IMR-90 (cell line): ENCODE data around the gene PPM1J. TPM values are rescaled to one million over a fixed set of nuclear protein-coding genes. Genes with fewer than 3 reads are reported as not detected.

Experiments
- ATAC-seq: fragments of 200-7000 bp; cut with Tn5 transposase; 2 replicates; pipeline ENCODE4 v1.9.1; 2020; ENCODE audit warnings: low read depth, mild to moderate bottlenecking, moderate library complexity
- BruUV-seq: library from RNA; stranded (reverse); fragments of 400-500 nt; replicated peaks from 2 replicates; lab custom pipeline; 2021; lab: Mats Ljungman, UMichigan
- CTCF ChIA-PET: fragments of 300-600 bp; formaldehyde crosslinking; extraction: SDS; loops from one replicate; lab custom pipeline; 2021; ENCODE audit warnings: antibody characterized with exemption; lab: Yijun Ruan, JAX
- POLR2A ChIA-PET: fragments of 300-600 bp; sonication (Branson Sonifier 250); formaldehyde crosslinking; loops from one replicate; lab custom pipeline; 2022; ENCODE audit warnings: antibody characterized with exemption; ENCODE audit not compliant: unreplicated experiment; lab: Charles Lee
- DNase-seq: peaks from one replicate; pipeline ENCODE4 v3.0.0; 2013
- H2AFZ ChIP-seq: replicated peaks from 2 replicates; pipeline ENCODE3; 2013; ENCODE audit warnings: low read length, mild to moderate bottlenecking; ENCODE audit not compliant: poor library complexity
- H2AK5ac ChIP-seq: 2 replicates; pipeline ENCODE4 v1.6.1; 2013; ENCODE audit warnings: low read depth, low read length, inconsistent platforms
- H2AK9ac ChIP-seq: replicated peaks from 2 replicates; pipeline ENCODE3; 2013; ENCODE audit warnings: mild to moderate bottlenecking, low read depth, low read length, moderate library complexity; ENCODE audit not compliant: poor library complexity
- H2BK120ac ChIP-seq: 2 replicates; pipeline ENCODE4 v1.6.1; 2013; ENCODE audit warnings: low read depth, low read length, inconsistent platforms
- H2BK15ac ChIP-seq: 3 replicates; pipeline ENCODE4 v1.6.1; 2013; ENCODE audit warnings: low read depth, low read length, inconsistent platforms
- H2BK20ac ChIP-seq: 2 replicates; pipeline ENCODE4 v1.6.1; 2013; ENCODE audit warnings: low read depth, mild to moderate bottlenecking, inconsistent platforms, low read length, moderate library complexity
- H2BK5ac ChIP-seq: 2 replicates; pipeline ENCODE4 v1.6.1; 2013; ENCODE audit warnings: mild to moderate bottlenecking, low read depth, low read length, inconsistent platforms; ENCODE audit not compliant: poor library complexity, severe bottlenecking
- H3K14ac ChIP-seq: replicated peaks from 2 replicates; pipeline ENCODE4 v1.6.1; 2013; ENCODE audit warnings: low read depth, low read length, inconsistent platforms
- H3K18ac ChIP-seq: 2 replicates; pipeline ENCODE4 v1.6.1; 2013; ENCODE audit warnings: low read depth, low read length, control low read depth
- H3K23ac ChIP-seq: 2 replicates; pipeline ENCODE4 v1.6.1; 2013; ENCODE audit warnings: low read depth, low read length, inconsistent platforms
- H3K27ac ChIP-seq: 2 replicates; pipeline ENCODE4 v1.5.1; 2013; ENCODE audit warnings: mild to moderate bottlenecking, control low read depth, low read length; ENCODE audit not compliant: insufficient read depth
- H3K27me3 ChIP-seq: 2 replicates; pipeline ENCODE4 v1.6.1; 2013; ENCODE audit warnings: low read length; ENCODE audit not compliant: control insufficient read depth, insufficient read depth
- H3K36me3 ChIP-seq: 2 replicates; pipeline ENCODE4 v1.6.1; 2013; ENCODE audit warnings: low read length, mixed read lengths; ENCODE audit not compliant: control insufficient read depth, insufficient read depth
- H3K4ac ChIP-seq: 2 replicates; pipeline ENCODE4 v1.6.1; 2013; ENCODE audit warnings: low read depth, low read length, inconsistent platforms
- H3K4me1 ChIP-seq: 2 replicates; pipeline ENCODE4 v1.6.1; 2013; ENCODE audit warnings: low read length, mixed read lengths; ENCODE audit not compliant: control insufficient read depth, insufficient read depth
- H3K4me2 ChIP-seq: 2 replicates; pipeline ENCODE4 v1.6.1; 2013; ENCODE audit warnings: low read depth, mild to moderate bottlenecking, control low read depth, low read length, moderate library complexity
- H3K4me3 ChIP-seq: 2 replicates; pipeline ENCODE4 v1.5.1; 2013; ENCODE audit warnings: low read depth, mild to moderate bottlenecking, control low read depth, low read length, moderate library complexity; ENCODE audit not compliant: insufficient read depth
- H3K56ac ChIP-seq: 2 replicates; pipeline ENCODE4 v1.6.1; 2013; ENCODE audit warnings: low read length, inconsistent platforms; ENCODE audit not compliant: insufficient read depth; ENCODE audit errors: extremely low read depth
- H3K79me1 ChIP-seq, 2 experiments: 2 replicates each; pipeline ENCODE4 v1.6.1; 2013; ENCODE audit warnings: low read length in 2 of 2, inconsistent platforms in 1 of 2, low read depth in 1 of 2
- H3K9ac ChIP-seq: 2 replicates; pipeline ENCODE4 v1.6.1; 2013; ENCODE audit warnings: low read depth, low read length, control low read depth
- H3K9me1 ChIP-seq: 2 replicates; pipeline ENCODE4 v1.6.1; 2013; ENCODE audit warnings: low read length, inconsistent platforms; ENCODE audit not compliant: insufficient read depth
- H3K9me3 ChIP-seq: 2 replicates; pipeline ENCODE4 v1.6.1; 2013; ENCODE audit warnings: low read length; ENCODE audit not compliant: control insufficient read depth, insufficient read depth
- H4K20me1 ChIP-seq: 2 replicates; pipeline ENCODE4 v1.6.1; 2013; ENCODE audit warnings: low read length, inconsistent platforms; ENCODE audit not compliant: insufficient read depth
- H4K5ac ChIP-seq: 2 replicates; pipeline ENCODE4 v1.6.1; 2013; ENCODE audit warnings: mild to moderate bottlenecking, low read depth, low read length, control low read depth
- H4K8ac ChIP-seq, 2 experiments: 2 replicates each; pipeline ENCODE4 v1.6.1; 2013; ENCODE audit warnings: low read depth in 2 of 2, low read length in 2 of 2, control low read depth in 1 of 2, inconsistent platforms in 1 of 2
- H4K91ac ChIP-seq: 2 replicates; pipeline ENCODE4 v1.6.1; 2013; ENCODE audit warnings: low read depth, low read length, inconsistent platforms; ENCODE audit not compliant: insufficient read depth
- CEBPB ChIP-seq: IDR thresholded peaks from 2 replicates; pipeline ENCODE4 v1.6.1; 2012; ENCODE audit warnings: low read depth, low read length, improper control_type of control experiment
- CHD1 ChIP-seq: IDR thresholded peaks from 2 replicates; pipeline ENCODE4 v1.6.1; 2012; ENCODE audit warnings: low read depth, low read length, improper control_type of control experiment
- FOS ChIP-seq: fragments of 150-350 bp; IDR thresholded peaks from 2 replicates; pipeline ENCODE4 v1.6.1; 2016; ENCODE audit warnings: low read depth, low read length
- MAFK ChIP-seq: IDR thresholded peaks from 2 replicates; pipeline ENCODE4 v1.6.1; 2012; ENCODE audit warnings: low read depth, low read length, improper control_type of control experiment
- MXI1 ChIP-seq: IDR thresholded peaks from 2 replicates; pipeline ENCODE4 v1.6.1; 2012; ENCODE audit warnings: low read depth, mild to moderate bottlenecking, low read length, moderate library complexity, borderline replicate concordance
- RCOR1 ChIP-seq: IDR thresholded peaks from 2 replicates; pipeline ENCODE4 v1.6.1; 2012; ENCODE audit warnings: mild to moderate bottlenecking, low read length, improper control_type of control experiment; ENCODE audit not compliant: insufficient replicate concordance
- WGBS, 2 experiments: methylation state at CpG; one replicate each; pipeline versions ENCODE4 v1.1.5 to v1.1.7; 2013; ENCODE audit warnings: missing lambda C conversion rate in 2 of 2; ENCODE audit not compliant: insufficient read length in 1 of 2; ENCODE audit errors: extremely low coverage in 2 of 2; 5-methylcytosine and 5-hydroxymethylcytosine counted together
- dilution Hi-C: fragments of 300-500 bp; cut with HindIII; formaldehyde crosslinking; loops from one replicate; pipeline ENCODE4 v1.14.3; 2018; ENCODE audit warnings: low sequenced_read_pairs; ENCODE audit not compliant: unreplicated experiment
- in situ Hi-C: fragments of 300-500 bp; cut with MboI; formaldehyde crosslinking; loops from 3 replicates; pipeline ENCODE4 v1.14.3; 2019; ENCODE audit warnings: low sequenced_read_pairs, inconsistent platforms, mixed read lengths
- intact Hi-C: fragments of 100-400 bp; cut with micrococcal nuclease; formaldehyde crosslinking; loops from 2 replicates; pipeline ENCODE4 v1.10.0; 2022
- polyA plus RNA-seq, 3 experiments: library from polyadenylated mRNA; depleted of rRNA; stranded (reverse); fragments of >200 nt; gene quantifications; 2 replicates each; pipeline ENCODE4 v1.2.3, GENCODE V29; 2012; ENCODE audit warnings: low replicate concordance in 1 of 3
- total RNA-seq: library from RNA; depleted of rRNA; stranded (reverse); fragments of >200 nt; gene quantifications from 2 replicates; pipeline ENCODE4 v1.2.3, GENCODE V29; 2012
- TF ChIP-seq, protein P1 (sequence below): fragments of 150-350 bp; IDR thresholded peaks from 2 replicates; pipeline ENCODE4 v1.6.1; 2016; ENCODE audit warnings: low read depth, mild to moderate bottlenecking, low read length, moderate library complexity, borderline replicate concordance

PPM1J gene
- total and polyA plus RNA-seq, 2 of the 4 experiments (the other 2 are of a cell fraction), result 1.8 to 2.4 TPM

DNA sequence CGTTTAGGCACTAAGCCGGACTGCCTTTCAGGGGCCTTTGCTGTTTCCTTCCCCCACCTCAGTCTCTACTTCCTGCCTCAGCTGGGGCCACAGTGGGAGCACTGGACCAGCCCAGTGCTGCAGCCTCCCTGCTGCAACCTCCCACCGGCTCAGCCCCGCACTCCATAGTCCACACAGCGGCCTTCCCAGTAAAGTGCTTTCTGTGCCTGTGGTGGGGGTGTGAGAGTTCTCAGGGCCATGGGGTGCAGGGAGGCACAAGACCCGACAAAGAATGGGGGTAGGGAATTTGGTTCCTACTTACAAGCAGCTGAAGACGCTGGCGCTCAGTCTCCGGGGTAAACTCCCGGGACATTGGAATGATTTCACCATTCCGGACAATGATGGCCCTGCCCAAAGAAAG lies 3.5 kb downstream of the PPM1J start:
- no peak overlapping the region for H2BK20ac ChIP-seq
- TF ChIP-seq FOS (no peak), CHD1 (no peak), RCOR1 (no peak), MAFK (no peak), CEBPB (no peak), MXI1 (no peak)
- TF ChIP-seq, protein P1, sequence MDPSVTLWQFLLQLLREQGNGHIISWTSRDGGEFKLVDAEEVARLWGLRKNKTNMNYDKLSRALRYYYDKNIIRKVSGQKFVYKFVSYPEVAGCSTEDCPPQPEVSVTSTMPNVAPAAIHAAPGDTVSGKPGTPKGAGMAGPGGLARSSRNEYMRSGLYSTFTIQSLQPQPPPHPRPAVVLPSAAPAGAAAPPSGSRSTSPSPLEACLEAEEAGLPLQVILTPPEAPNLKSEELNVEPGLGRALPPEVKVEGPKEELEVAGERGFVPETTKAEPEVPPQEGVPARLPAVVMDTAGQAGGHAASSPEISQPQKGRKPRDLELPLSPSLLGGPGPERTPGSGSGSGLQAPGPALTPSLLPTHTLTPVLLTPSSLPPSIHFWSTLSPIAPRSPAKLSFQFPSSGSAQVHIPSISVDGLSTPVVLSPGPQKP, result no peak
- H3K14ac ChIP-seq, result no peak overlapping the region
- peaks cover 4 to 6% of the 10 kb centered on the region in 2 experiments; a peak in 1 of 4 replicates for H3K79me1 ChIP-seq
- ChIA-PET POLR2A (no interaction called here), CTCF (interaction anchor here (0.6 to 1.1 kb wide), 2 partner anchors 93 to 303 kb away, joined by 3 to 4 read pairs; no protein-coding TSS in a partner anchor)
- no peak overlapping the region for H2AK9ac ChIP-seq
- no peak overlapping the region for H2AFZ ChIP-seq
- no peak overlapping the region for H2BK15ac ChIP-seq
- H4K20me1 ChIP-seq, result no peaks in the 10 kb centered on the region
- H3K4me2 ChIP-seq, result no peak overlapping the region
- intact Hi-C loops, result loop anchor here (10.0 kb wide), 1 partner anchor 243 kb away; the partner anchor contains the start of gene SLC16A1
- H3K4me3 ChIP-seq, result no peak overlapping the region
- ATAC-seq, result no peak
- H3K23ac ChIP-seq, result no peak overlapping the region
- no peak overlapping the region for H2AK5ac ChIP-seq
- 92% methylated on average over 4 of the region's 11 CpGs; no CpG with 5 or more reads in 1 of the 2 experiments for WGBS, 2 experiments
- no peak overlapping the region for H2BK120ac ChIP-seq
- H3K18ac ChIP-seq, result no peak overlapping the region
- in situ Hi-C loops, result loop anchor here (10.0 to 25.0 kb wide), 2 partner anchors 243 to 976 kb away; partner anchors contain the start of gene SLC16A1
- H3K36me3 ChIP-seq, result no peaks in the 10 kb centered on the region
- no peak overlapping the region for H3K4ac ChIP-seq
- H3K27ac ChIP-seq, result no peak overlapping the region
- H4K8ac ChIP-seq, result no peak overlapping the region
- BruUV-seq, result no TSS peak
- no peak overlapping the region for H2BK5ac ChIP-seq
- H4K5ac ChIP-seq, result no peak overlapping the region
- no peak for DNase-seq
- peaks cover 3% of the 10 kb centered on the region; the same call in 1 of the 2 replicates for H3K9me1 ChIP-seq
- H4K91ac ChIP-seq, result no peak overlapping the region
- peaks cover 3% of the 10 kb centered on the region; the same call in 1 of the 2 replicates for H3K4me1 ChIP-seq
- H3K9ac ChIP-seq, result no peak overlapping the region
- dilution Hi-C loops, result no loop called here
- no peak overlapping the region for H3K56ac ChIP-seq
- H3K9me3 ChIP-seq, result no peaks in the 10 kb centered on the region
- H3K27me3 ChIP-seq, result peaks cover 4% of the 10 kb centered on the region; the same call in 1 of the 2 replicates
